PC-9 (cell line): ENCODE results near the gene LRRC4C.

Source experiments
- CTCF ChIP-seq: fragments of 200-600 bp; sonication (generic); conservative IDR thresholded peaks from 2 replicates; pipeline ENCODE4 v1.6.1; 2017; ENCODE audit warnings: mixed run types, antibody characterized with exemption, mild to moderate bottlenecking, moderate library complexity
- EZH2 ChIP-seq: fragments of 200-600 bp; sonication (generic); IDR thresholded peaks from 2 replicates; pipeline ENCODE4 v1.8.0; 2017; ENCODE audit warnings: antibody characterized with exemption, low read depth

GRCh38 chr11:40291741-40292140 is 1167.7 kb downstream of the LRRC4C start:
- TF ChIP-seq CTCF (no peak), EZH2 (no peak)
